PC-3 (cell line): Measurements from ENCODE around the gene FANCC.

Source experiments
- CTCF ChIP-seq: fragments of 300-600 bp; sonication (generic); conservative IDR thresholded peaks from 2 replicates; pipeline ENCODE4 v1.5.1; 2017; ENCODE audit warnings: antibody characterized with exemption, low read depth, mild to moderate bottlenecking, low read length
- EZH2phosphoT487 ChIP-seq: fragments of 300-600 bp; sonication (generic); IDR thresholded peaks from 2 replicates; pipeline ENCODE4 v1.6.1; 2018; ENCODE audit warnings: mild to moderate bottlenecking, antibody characterized with exemption, low read length, borderline replicate concordance

- TF ChIP-seq CTCF: no peak
- TF ChIP-seq EZH2phosphoT487: no peak
These were observed 191.9 kb downstream of the FANCC start for GRCh38 chr9:95125652-95126051.
